NCI-H748 (cell line): Measurements from ENCODE around the gene CCDC148.
A peak's percentile ranks its signal among the peaks of the same experiment; 100 is the strongest.

Source experiments
- DNase-seq: peaks from one replicate; lab custom pipeline; 2025; ENCODE audit not compliant: unreplicated experiment; lab: John Stamatoyannopoulos, UW

CCDC148 gene

DNA sequence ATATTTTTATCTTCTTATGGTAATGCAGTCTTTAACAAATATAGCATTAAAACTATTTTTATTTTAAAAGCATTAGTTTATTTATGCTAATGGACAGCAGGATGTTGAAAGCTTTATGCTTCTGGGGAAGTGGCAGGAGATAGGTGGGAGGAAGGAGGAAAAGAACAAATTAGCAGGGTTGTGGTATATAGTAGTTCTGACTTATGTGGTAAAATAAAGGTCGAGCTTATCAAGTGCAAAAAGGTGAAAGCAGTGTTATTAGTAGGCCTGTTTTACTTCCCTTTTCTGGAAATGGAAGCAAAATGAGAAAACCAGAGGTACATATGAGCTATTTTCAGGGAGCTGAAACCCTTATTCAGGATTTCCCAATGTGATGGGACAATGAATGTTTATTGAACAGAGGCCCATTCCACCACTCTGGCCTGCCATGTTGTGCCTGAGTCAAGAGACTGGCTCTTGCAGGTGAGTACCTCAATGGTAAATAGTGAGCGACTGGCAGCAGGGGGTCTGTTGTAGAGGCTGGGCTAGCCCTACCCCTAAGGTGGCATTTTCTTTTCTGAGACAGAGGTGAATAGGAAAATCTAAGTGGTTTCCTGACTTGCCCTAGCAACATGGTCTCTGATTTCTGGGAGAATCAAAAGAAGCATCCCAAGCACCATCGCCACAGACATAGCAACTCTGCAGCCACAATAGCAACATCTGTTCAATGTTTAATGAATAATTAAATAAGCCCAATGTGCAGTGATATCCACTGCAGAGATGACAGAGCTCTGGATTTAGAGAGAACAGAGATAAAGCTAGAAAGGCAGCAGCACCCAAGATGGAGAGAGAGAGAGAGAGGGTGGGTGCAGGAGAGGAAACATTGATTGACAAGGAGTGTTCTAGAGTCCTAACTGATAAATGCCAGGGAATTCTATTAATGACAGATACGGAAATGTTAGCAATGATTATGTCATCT, 235.2 kb downstream of the CCDC148 start:
- peak; percentile 61 for DNase-seq

DNA sequence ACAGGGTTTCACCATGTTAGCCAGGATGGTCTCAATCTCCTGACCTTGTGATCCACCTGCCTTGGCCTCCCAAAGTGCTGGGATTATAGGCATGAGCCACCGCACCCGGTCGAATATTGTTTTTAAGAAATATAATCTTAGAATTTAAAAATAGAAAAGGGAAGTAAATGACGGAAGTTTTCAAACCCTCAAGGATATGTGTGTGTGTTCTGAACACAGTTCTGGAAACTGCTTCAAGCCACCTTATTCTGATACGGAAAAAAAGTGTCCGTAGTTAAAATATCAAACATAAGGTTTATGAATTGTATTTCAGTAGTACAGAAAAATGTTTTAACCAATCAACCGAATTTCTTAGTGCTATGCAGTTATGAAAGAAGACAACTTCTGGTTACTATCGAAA, 239.0 kb downstream of the CCDC148 start:
- no peak for DNase-seq

DNA sequence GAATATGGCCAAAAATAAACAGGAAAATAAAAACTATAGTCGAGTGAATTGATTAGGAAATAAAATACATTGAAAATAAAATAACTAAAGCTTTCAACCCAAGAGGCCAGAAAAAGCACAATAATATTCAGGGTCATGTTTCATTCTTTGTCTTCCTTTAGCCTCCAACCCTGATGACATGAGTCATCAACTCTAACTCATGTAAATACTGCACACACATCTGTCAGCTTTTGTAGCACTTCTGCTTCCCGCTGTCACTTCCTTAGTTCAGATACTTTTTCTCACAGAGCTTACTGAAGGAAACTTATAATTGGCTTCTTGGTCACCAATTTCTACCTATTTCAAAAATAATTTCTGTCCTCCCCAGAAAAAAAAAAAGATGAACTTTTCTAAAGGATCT, 242.1 kb downstream of the CCDC148 start:
- DNase-seq: peak; percentile 68

DNA sequence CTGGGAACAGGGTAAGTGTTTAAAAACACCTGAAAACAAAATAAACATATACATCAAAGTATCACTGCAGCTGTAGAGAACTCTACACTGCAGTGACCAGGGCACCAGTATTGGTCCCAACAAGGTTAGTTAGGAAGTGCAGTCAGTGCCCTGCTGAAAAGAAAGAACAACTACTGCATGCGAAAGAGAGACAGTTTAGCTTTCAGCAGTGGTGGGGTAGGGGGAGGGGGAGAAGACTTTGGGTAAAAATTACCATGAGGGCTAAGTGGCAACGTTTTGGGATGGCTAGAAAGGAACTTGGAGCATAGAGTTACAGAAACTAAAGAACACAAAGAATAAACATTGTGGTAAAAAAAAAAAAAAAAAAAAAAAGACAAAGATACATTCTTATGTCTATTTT, 242.8 kb downstream of the CCDC148 start:
- no peak for DNase-seq

DNA sequence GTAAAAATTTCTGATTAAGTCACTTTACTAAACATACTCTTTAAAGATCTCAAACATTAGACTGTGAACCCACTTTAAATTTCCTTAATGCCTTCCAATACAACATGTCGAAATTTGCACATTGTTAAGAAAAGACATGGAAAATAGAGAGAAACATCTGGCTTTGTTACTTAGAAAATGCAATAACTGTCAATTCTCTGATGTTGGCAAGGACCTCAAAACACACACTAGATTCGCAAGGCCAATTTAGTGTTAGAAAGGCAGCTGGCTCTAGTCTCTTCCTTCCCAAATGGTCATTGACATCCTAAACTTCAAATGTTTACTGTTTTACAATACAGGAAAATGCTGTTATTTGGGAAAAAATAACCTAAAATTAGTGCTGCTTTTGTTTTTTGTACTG, 244.3 kb downstream of the CCDC148 start:
- DNase-seq: no peak

DNA sequence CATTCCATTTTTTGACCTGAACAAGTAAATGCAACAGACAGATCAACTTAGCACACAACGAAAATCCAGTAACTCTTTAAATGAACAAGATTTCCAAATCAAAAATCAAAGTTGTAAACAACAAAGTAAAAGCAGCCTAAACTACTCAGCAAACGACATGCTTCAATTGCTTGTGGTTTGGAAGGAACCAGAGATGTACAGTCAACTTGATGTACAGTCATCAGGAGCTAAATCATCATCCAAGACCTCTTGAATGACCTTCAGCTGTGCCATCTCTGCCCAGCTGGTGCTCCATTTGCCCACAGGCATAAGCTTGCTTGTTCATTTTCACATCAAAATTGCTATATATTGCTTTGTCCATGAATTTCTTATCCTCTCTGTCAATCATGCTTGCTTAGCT, 245.1 kb downstream of the CCDC148 start:
- no peak for DNase-seq

DNA sequence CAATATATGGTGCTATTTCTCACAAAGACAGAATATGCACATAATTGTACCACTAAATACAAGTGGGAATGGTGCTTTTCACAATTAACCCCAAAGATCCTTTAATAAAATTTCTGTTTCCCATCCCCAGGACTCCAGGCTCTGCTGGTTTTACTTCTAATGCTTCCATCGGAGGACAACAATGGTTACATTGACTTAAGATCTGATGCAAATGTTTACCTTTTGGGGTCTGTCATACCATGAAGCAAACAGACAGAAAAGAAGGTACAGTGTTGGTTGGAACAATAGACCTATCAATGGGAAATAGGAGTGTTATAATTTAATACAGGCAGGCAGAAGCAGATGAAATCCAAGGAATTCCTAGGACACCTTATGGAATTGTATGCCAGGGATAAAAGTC, 249.2 kb downstream of the CCDC148 start:
- peak; percentile 39 for DNase-seq

DNA sequence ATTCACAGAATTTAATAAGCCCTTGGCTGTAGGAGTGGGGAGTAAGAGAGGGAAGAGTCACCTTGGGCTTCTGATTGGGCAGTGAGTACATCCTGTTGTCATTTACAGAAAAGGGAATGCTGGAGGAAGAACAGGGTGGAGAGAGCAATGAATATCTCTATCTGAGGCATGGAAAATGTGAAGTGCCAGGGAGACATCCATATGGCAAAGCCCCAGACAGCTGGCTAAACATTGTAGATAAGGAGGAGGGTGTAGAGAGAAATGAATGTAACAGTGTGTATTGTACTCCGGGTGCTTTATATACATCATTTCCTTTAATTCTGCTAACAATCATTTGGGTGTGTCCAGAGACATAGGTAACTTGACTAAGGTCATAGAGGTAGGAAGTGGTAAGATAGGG, 251.3 kb downstream of the CCDC148 start:
- DNase-seq: peak; percentile 95

DNA sequence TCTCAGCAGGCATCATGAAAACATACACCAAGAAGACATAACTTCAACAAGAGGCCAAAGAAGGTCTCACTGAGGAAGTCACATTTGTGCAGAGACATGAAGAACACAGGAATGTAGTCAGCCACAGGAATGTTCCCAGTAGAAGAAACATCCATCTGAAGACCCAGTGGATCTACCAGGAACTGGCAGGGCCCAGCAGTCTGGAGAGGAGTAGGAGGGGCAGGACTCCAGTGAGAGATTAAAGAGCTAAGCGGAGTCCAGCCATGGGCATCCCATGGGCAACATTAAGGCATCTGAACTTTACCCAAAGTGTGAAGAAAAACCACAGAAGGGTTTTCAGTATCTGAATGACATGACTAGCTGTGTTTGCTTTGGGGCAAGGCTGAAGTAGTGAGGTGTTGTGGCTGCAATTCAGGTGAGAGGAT, 251.8 kb downstream of the CCDC148 start:
- DNase-seq: no peak

DNA sequence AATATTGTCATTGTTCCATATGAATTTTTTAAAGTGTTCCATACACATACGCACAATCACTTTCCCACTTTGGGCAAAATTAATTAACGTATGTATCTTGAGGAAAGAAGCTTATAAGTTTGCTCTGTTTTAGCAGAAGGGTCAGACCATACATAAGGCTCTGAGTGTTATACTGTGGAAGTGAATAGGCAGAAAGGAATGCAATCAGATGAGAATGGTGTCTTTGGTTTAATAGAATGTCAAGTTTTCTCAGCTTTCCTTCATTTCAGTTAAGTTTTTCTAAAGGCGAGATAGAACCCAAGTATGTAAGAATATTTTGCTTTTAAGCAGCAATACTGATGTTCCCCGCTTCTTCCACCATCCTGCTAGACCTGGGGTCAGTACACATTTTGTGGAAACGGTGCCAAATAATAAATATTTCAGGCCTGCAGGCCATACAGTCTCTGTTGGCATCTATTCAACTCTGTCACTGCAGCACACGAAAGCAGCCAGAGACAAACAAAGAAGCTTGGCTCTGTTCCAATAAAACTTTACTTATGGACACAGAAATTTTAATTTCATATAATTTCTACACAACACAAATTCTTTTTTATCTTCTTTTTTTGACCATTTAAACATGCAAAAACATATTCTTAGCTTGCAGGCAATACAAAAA, 254.3 kb downstream of the CCDC148 start:
- DNase-seq: peak; percentile 69

DNA sequence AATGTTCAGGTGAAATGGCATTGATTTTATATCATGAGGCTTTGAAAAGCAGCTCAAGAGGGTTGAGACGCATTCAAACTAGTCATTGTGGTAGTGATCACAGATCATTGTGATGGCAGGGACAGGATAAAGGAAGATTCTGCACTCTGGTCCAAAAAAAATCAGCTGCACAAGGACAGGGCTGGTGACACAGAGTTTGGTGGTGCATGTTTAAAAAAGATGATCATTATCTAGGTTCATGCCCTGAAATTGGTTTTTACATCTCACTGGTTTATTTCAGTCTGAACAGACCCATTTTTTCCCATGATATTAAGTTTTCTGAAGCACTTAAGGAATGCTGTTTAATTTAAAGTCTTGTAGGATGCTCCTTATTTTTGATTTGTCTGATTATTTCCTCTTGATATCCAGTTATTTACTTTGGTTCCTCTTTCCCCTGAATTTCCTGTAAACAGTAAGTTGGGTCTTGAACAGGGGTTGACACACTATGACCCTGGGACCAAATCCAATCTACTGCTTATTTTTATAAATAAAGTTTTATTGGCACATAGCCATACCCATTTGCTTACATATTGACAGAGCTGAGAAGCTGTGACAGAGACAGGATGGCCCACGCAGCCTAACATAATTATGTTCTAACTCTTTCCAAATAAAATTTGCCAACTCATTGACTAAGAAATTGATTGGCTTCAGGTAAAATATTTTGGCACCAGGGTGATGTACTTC, 256.5 kb downstream of the CCDC148 start:
- peak; percentile 16 for DNase-seq

DNA sequence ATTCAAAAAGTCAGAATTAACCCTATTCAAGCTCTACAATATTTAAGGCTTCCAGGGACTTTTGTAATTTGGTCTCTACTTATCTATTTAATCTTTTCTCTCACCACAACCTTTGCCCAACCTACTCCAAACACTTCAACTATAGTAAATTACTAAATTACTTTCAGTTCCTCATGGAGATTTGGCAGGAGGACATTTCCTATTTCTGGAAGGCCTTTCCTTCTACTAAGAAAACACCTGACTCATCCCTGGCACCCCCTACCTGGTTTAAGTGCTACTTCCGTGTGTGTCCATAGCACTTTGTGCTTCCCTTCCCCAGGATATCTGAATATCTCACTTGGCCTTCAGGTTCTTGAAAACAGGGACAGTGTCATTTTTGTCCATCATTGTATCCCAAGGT, 258.6 kb downstream of the CCDC148 start:
- no peak for DNase-seq

DNA sequence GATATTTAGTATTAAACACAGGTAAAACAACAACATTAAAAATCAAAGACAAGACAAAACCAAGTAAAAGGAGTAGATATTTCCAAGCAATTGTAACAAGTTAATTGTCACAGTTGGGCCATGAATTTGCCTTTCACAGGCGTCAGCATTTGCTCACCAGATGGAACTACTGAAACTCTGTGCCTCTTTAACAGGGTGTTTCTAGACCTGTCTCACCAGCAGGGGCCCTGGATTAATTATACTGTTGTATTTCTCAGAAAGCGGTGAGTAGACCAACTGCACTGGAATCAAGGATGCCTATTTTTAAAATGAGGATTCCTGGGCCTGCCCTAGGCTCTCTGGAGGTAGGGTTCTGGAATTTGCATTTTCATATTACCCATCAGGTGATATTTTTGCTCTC, 262.3 kb downstream of the CCDC148 start:
- peak; percentile 14 for DNase-seq

DNA sequence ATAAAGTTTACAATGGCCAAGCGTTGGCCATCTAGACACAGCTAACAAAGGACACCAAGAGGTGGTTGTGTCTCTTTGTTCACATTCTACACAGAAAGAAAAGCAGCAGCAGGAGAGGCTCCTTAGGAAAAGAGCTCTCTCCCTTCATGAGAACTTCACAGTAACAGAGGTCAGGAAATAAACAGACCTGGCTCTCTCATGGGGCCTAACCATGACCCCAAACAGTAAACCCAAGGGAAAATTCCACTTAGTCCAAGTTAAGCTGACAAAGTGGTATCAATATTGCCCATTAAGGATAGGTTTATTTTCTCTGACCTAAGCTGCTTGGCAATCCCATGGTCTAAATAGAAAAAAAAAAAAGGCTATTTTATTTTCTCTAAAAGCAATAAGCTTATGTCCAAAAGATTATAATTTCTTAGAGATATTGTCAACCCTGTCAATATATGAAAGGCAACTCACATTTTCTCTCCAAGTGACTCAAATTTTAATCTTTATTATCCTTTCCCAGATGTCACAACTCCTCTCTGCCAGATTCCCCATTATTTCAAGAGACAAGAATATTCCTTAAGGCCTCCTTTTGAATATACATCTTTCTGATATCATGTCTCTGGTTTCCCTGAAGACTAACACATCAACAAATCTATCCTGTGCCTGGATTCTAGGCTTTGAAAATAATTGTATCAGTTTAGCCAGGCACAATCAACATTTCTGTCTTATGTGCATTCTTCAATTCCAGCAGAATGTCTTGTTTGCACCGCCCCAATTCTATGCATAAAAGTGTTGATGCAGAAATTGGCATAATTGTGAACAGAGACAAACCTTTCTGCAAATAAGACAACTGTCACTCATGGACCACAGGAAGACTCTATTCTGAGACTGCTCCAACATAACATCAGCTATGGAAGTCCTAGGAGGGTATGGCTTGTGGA, 263.8 kb downstream of the CCDC148 start:
- DNase-seq: no peak

DNA sequence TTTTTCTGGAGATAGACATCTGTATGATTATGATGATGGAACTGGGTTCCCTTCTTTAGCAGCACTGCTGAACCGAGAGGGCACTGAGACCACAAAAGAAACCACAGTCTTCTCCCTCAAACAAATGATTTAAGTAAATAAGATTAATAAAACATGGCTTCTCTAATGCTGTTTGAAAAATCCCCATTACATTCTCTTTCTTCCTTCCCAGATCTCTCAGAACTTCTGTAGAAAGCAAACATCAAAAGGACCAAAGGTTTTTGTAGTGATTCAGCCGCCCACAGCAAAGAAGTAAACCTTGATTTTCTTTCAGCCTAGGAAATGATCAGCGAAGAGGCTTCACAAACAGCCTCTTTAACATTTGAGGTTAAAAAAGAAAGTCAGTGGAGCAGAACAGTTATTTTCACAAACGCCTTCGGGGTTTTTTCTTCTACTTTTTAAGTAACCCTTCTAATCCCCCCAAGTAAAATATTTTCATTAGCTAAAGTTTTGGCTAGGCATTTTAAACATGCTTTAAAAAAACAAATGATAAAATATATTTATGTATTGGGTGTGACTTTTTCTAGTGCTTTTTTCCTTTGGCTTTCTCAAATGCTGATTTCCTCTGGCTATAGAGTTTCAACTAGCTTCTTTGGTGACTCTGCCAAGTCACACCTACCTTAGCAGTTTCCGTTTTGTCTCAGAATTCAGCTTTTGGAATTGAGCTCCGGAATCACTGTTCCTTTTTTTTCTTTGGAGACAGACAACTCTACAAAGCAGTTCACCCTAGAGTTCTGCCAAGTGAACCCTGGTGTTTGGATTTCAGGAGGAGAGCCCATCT, 265.3 kb downstream of the CCDC148 start:
- peak; percentile 68 for DNase-seq

DNA sequence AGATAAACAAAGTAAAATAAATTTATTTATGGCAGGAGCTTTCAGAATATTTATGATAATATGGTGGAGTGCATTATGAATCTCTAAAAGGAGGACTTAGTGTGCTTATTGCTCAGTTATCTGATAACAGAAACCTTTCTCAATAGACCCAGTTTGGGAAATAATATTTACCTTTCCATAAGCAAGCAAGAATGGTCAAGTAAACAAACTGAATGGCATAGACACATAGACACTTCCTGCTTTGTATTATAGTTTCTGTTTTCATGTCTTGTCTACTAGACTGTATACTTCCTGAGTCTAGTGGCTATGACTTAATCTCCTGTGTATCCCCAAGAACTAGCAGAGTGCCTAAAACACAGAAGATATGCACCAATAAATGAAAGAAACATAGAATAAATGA, 267.0 kb downstream of the CCDC148 start:
- DNase-seq: peak; percentile 75

DNA sequence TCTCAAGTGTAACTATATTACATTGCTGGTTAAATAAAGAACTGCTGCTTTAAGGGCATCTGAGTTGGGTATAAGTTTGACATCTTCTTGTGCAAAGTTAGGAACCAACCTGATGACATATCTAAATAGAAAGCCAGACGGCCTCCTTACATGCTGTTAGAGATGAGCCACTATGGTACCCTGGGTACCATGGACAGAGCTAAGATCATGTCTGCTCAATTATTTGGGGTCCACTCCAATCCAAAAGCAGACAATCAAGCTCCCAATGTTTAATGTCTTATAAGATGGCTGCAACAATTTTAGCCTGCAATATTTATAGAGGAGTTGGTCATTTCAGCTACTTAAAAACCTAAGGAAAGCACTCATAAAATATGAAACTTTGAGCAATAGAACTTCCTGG, 268.6 kb downstream of the CCDC148 start:
- DNase-seq: no peak

DNA sequence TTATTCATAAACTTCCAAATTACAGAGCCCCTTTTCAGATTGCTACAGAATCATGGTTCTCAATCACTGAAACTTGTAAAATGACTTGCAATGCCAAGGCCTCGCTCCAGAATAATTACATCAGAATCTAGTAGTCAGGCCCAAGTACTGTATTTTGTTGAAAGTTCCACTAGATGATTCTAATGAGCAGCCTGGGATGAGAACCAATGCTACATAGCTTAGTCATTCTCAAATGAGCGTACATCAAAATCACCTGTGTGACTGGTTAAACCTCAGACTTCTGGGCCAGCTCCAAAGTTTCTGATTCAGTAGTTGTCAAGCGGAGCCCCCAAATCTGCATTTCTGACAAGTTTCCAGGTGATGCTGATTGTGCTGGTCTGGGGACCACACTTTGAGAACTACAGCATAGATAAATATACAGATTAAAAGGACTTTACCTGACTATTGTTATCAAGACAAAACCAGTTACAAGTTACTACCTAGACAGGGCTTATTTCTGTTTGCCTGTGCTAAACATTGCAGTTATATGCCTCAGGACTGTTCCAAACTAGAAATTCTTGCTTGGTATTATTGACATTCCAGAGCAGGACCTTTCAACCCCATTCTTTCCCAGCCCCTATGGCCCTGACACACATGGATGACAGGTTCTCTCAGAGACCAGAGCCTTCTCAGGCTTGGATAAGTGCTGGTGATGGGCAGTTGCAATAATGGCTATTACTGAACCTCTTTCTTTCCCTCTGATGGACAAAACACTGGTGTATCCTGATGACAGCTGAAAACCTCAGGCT, 271.8 kb downstream of the CCDC148 start:
- no peak for DNase-seq

DNA sequence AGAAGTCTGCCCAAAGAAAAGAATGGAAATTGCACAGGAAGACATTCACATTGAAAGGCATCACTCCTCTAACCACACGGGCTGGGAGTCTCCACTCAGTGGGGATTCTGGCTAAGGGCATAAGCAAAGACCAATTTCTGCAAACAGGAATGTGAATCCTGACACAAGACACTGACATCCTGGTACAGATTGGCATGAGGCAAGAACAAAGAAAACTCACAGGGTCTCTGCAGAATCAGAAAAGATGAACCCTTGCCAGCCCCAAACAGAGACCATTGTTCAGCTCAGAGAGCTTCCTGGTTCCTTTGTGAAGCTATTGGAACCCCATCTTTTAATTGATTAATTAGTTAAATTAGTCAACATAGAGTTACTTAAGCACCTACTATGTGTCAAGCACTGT, 272.6 kb downstream of the CCDC148 start:
- DNase-seq: peak; percentile 25
